Astrocyte of the spinal cord (primary cell): Measurements from ENCODE around the gene ZNF454.

Experiments used
- DNase-seq: peaks from one replicate; pipeline ENCODE4 v3.0.0; 2011; ENCODE audit warnings: low read depth, low spot score
- H3K4me3 ChIP-seq: 2 replicates; pipeline ENCODE4 v1.5.1; 2011; ENCODE audit warnings: low read depth, mild to moderate bottlenecking, low read length, moderate library complexity
- in situ Hi-C: cut with HindIII; loops from 2 replicates; pipeline ENCODE4 v1.10.0; 2017; ENCODE audit warnings: low sequenced_read_pairs
- TF ChIP-seq, protein P1 (sequence below): IDR thresholded peaks from 2 replicates; pipeline ENCODE4 v1.5.1; 2012; ENCODE audit warnings: low read depth, mild to moderate bottlenecking, low read length, inconsistent platforms

Gene ZNF454

DNA sequence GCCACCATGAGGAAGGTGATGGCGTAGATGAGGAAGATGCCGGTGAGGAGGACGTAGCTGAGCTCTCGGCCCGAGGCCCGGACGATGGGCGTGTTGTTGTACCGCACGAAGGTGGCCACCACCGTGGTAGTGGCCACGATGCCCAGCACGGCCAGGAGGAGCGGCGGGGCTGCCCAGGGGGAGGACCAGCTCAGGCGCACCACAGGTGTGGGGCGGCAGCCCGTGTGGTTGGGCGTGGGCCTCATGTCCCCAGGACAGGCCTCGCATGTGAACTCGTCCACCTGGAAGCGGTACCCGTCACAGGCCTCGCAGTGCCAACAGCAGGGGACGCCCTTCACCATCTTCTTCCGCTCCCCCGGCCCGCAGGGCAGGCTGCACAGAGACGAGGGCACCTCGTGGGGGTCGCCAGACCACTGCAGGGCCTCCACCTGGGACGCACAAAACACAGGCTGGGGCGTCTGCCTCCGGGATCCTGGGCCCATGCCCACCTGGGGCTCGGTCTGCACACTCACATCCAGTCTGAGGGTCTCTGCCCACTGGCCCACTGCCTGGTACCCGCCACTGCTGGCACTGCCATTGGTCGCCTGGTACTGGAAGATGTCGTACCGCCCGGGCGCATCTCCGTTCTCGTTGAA lies 45.4 kb downstream of the ZNF454 start:
- H3K4me3 ChIP-seq = no peak overlapping the region
- DNase-seq = no peak
- in situ Hi-C loops = no loop called here
- TF ChIP-seq, protein P1, sequence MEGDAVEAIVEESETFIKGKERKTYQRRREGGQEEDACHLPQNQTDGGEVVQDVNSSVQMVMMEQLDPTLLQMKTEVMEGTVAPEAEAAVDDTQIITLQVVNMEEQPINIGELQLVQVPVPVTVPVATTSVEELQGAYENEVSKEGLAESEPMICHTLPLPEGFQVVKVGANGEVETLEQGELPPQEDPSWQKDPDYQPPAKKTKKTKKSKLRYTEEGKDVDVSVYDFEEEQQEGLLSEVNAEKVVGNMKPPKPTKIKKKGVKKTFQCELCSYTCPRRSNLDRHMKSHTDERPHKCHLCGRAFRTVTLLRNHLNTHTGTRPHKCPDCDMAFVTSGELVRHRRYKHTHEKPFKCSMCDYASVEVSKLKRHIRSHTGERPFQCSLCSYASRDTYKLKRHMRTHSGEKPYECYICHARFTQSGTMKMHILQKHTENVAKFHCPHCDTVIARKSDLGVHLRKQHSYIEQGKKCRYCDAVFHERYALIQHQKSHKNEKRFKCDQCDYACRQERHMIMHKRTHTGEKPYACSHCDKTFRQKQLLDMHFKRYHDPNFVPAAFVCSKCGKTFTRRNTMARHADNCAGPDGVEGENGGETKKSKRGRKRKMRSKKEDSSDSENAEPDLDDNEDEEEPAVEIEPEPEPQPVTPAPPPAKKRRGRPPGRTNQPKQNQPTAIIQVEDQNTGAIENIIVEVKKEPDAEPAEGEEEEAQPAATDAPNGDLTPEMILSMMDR = no peak

DNA sequence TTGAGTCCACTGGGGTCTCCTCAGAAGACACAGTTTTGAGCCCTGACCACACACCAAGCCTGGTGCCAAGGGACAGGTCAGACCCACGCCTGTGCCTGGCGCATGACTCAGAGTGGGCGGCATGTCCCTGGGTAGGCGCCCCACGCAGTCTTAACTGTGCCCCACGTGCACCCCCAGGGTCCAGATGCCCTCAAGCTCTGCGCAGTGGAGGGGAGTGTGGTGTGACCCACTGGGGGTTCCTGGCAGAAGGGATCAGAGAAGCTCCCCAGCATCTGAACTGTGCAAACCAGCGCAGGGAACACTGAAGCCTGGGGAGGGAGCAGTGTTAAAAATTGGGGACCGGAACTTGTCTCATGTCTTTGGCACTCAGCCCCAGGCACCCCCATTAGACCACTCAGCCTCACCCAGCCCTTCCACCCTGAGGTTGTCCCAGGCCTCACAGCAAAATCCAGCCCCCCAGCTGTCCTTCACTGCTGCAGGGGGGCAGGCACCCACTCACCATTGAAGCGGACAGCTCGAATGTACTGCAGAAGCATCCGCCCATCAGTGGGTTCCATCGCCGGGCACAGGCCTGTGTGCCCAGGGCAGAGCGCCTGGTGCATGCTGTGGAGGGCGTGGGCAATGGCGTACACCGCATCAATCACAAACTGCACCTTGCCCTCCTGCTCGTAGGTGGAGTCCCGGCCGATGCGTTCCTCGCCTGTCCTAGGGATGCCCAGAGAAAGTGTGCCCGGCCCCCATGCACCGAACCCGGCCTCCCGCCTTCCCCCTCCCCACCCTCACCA lies 47.6 kb downstream of the ZNF454 start:
- no peak for DNase-seq
- TF ChIP-seq, protein P1 = no peak
- no peak overlapping the region for H3K4me3 ChIP-seq
- in situ Hi-C loops = no loop called here

DNA sequence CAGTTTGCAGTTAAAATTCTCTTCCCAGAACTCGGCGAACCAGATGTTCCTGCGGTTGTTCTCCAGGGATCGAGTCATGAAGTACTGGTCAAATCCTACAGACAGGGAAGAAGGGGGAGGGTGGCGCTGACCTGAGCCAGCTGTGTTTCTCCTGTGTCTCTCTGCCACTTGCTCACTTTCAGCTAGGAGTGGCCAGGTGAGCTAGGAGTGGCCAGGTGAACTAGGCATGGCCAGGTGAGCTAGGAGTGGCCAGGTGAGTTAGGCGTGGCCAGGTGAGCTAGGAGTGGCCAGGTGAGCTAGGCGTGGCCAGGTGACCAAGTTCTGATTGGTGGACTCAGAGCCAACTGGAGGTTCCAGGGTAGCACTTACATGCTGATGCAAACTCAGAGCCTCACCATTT lies 48.3 kb downstream of the ZNF454 start:
- no peak for DNase-seq
- in situ Hi-C loops = no loop called here
- TF ChIP-seq, protein P1 = no peak
- no peak overlapping the region for H3K4me3 ChIP-seq

DNA sequence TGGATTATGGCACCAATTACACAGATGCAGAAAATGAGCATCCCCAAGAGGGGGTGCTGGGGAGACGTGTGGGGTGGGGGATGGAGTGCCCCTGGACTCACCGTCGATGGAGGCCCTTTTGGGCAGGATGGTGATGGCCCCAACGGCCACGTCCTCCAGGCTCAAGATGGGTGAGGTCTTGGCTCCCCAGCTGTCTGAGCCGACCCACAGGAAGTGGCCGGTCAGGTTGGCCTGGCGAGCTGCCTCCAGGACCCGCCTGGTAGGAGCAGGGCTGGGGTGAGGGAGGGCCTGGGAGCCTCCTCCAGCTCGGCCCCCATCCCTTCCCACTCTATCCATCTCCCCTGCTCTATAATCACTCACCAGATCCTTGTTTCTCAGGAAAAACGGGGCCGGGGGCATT lies 49.5 kb downstream of the ZNF454 start:
- no peak for DNase-seq
- H3K4me3 ChIP-seq = no peak overlapping the region
- in situ Hi-C loops = no loop called here
- TF ChIP-seq, protein P1 = no peak

DNA sequence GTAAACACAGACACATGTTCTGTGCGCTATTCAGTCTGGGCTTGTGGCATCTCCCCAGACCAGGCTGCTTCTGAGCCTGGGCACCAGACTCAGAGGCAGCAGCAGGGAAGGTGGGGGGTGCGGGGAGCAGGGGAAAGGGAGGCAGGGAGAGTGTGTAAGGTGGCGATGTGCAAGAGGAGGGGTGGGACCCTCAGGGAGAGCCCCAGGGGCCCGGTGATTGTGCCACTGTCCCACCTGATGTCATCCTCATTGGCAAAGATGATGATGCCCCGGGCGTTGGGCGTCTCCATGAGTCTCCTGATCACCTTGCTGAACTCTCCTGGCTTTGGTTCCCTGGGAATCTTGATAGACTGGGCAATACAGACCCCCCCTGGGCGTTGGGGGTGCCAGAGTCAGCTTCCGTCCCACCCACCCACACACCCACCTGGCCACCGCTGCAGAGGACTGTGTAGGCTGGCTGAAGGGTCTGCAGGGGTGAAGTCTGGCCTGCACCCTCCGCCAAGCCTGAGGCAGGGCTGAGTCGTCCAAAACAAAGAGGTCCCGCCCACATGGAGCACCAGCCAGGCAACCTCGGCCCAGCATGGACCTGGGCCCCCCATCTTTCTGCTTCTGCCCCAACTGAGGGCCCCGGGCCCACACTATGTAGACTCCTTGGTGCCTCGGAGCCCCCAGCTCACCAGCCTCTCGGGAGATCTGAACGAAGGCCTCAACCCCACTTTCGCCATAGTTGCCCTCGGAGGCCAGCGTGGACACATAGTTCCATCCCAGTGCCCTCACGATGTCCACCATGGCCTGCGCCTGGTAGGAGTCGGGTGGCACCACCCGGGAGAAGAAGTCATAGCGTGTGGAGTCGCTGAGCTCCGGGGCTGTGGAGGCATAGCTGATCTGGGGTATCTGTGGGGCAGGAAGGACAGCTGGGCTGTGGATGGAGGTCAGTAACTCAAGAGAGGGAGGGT lies 50.5 kb downstream of the ZNF454 start:
- no peak for DNase-seq
- no peak overlapping the region for H3K4me3 ChIP-seq
- in situ Hi-C loops = no loop called here
- TF ChIP-seq, protein P1 = no peak

DNA sequence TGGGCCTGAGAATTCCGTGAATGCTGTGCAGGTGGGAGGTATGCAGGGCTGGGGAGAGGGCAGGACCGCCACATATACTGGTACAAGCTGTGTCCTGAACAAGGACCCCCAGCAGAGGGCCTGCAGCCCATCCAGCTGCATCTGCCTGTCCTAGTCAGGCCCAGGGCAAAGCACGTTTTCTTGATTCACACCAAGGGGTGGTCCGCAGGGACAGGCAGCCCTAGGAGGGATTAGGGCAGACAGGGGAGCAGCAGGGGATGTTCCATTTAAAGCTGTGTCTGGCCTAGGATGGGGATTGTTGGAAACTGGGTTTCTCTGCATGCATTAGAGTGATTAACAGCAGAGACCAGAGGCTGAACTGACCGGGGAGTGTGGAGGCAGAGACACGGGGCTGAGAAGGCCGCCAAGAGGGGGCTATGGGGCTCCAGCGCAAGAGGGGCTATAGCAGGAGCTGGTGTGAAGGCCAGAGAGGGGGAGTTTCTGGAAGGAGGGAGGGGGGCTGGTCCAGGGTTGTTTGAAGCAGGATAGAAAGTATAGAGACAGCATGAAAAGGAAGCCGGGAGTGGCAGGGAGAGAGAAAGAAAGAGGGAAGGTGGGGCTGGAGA lies 51.4 kb downstream of the ZNF454 start:
- in situ Hi-C loops = no loop called here
- no peak overlapping the region for H3K4me3 ChIP-seq
- DNase-seq = no peak
- TF ChIP-seq, protein P1 = no peak
